Loucy (cell line): ENCODE measurements around the gene TBC1D3I.
"Not testable (repeated sequence)": the region's sequence is repeated elsewhere in the genome, so short reads cannot be mapped to it uniquely, and the experiment has no call there.

ENCODE experiments used
- H2AFZ ChIP-seq: fragments of 200-600 bp; sonication (generic); 2 replicates; pipeline ENCODE4 v1.6.0; 2016; ENCODE audit warnings: antibody characterized with exemption, mild to moderate bottlenecking, low read length, moderate library complexity
- H3F3A ChIP-seq: fragments of 200-600 bp; 2 replicates; pipeline ENCODE4 v1.6.0; 2016; ENCODE audit warnings: antibody characterized with exemption, low read depth, mild to moderate bottlenecking
- H3K27me3 ChIP-seq: fragments of 200-600 bp; sonication (generic); 2 replicates; pipeline ENCODE4 v1.6.1; 2014; ENCODE audit warnings: low read length, mild to moderate bottlenecking; ENCODE audit not compliant: insufficient read depth, poor library complexity, severe bottlenecking
- H3K36me3 ChIP-seq: fragments of 200-600 bp; sonication (generic); 2 replicates; pipeline ENCODE4 v1.6.1; 2016; ENCODE audit warnings: low read length; ENCODE audit not compliant: insufficient read depth
- H3K4me1 ChIP-seq: fragments of 200-600 bp; sonication (generic); 2 replicates; pipeline ENCODE4 v1.5.1; 2014; ENCODE audit warnings: low read length, mild to moderate bottlenecking; ENCODE audit not compliant: insufficient read depth, poor library complexity, severe bottlenecking
- H3K4me2 ChIP-seq: fragments of 200-600 bp; sonication (generic); 2 replicates; pipeline ENCODE4 v1.6.0; 2014; ENCODE audit warnings: antibody characterized with exemption, low read length, low read depth, mild to moderate bottlenecking; ENCODE audit not compliant: poor library complexity, severe bottlenecking
- H3K4me3 ChIP-seq: fragments of 200-600 bp; sonication (generic); 2 replicates; pipeline ENCODE4 v1.5.1; 2014; ENCODE audit warnings: low read length, mild to moderate bottlenecking, mixed read lengths; ENCODE audit not compliant: poor library complexity, severe bottlenecking
- H3K79me2 ChIP-seq: fragments of 200-600 bp; sonication (generic); 2 replicates; pipeline ENCODE4 v1.6.1; 2014; ENCODE audit warnings: low read length; ENCODE audit not compliant: insufficient read depth
- H3K9ac ChIP-seq: fragments of 200-600 bp; sonication (generic); 2 replicates; pipeline ENCODE4 v1.6.0; 2014; ENCODE audit warnings: mild to moderate bottlenecking, low read depth, low read length, moderate library complexity; ENCODE audit not compliant: poor library complexity, severe bottlenecking
- H3K9me2 ChIP-seq: fragments of 200-600 bp; sonication (generic); replicated peaks from 2 replicates; pipeline ENCODE4 v1.6.1; 2016; ENCODE audit warnings: low read depth, low read length, mixed read lengths
- H3K9me3 ChIP-seq: fragments of 200-600 bp; sonication (generic); 2 replicates; pipeline ENCODE4 v1.6.1; 2014; ENCODE audit warnings: mild to moderate bottlenecking, antibody characterized with exemption, low read length, low read depth; ENCODE audit not compliant: insufficient read depth
- H4K20me1 ChIP-seq: fragments of 200-600 bp; sonication (generic); 2 replicates; pipeline ENCODE4 v1.6.0; 2014; ENCODE audit warnings: antibody characterized with exemption, low read length, mild to moderate bottlenecking; ENCODE audit not compliant: insufficient read depth, poor library complexity, severe bottlenecking
- CTCF ChIP-seq: fragments of 200-600 bp; sonication (generic); conservative IDR thresholded peaks from 2 replicates; pipeline ENCODE4 v1.5.1; 2014; ENCODE audit warnings: mild to moderate bottlenecking, antibody characterized with exemption, low read length
- EZH2phosphoT487 ChIP-seq: fragments of 200-600 bp; IDR thresholded peaks from 2 replicates; pipeline ENCODE4 v1.6.1; 2018; ENCODE audit warnings: antibody characterized with exemption, mild to moderate bottlenecking, moderate library complexity, borderline replicate concordance

Gene TBC1D3I

GRCh38 chr17:36212272-36212605 is 52.1 kb downstream of the TBC1D3I start:
- Histone ChIP-seq H2AFZ (no peak overlapping the region), H3K9me2 (no peaks in the 10 kb centered on the region), H3K27me3 (no peaks in the 10 kb centered on the region), H3K4me1 (no peaks in the 10 kb centered on the region), H3K9me3 (no peaks in the 10 kb centered on the region), H3K9ac (no peak overlapping the region), H3K36me3 (no peaks in the 10 kb centered on the region), H3F3A (no peaks in the 10 kb centered on the region), H4K20me1 (no peaks in the 10 kb centered on the region), H3K4me3 (no peak overlapping the region), H3K4me2 (no peak overlapping the region), H3K79me2 (no peaks in the 10 kb centered on the region)
- TF ChIP-seq CTCF (no peak), EZH2phosphoT487 (no peak)

GRCh38 chr17:36211484-36212271 is 52.7 kb downstream of the TBC1D3I start:
- not testable (repeated sequence) for H4K20me1 ChIP-seq, H3K4me3 ChIP-seq, H3K4me1 ChIP-seq, H2AFZ ChIP-seq, H3K9ac ChIP-seq, H3K4me2 ChIP-seq, H3K27me3 ChIP-seq, H3F3A ChIP-seq, H3K36me3 ChIP-seq, H3K79me2 ChIP-seq, H3K9me2 ChIP-seq, H3K9me3 ChIP-seq

- H3K9me3 ChIP-seq, H3K4me2 ChIP-seq, H3K4me1 ChIP-seq, H2AFZ ChIP-seq, H3K36me3 ChIP-seq, H3K9me2 ChIP-seq, H3K9ac ChIP-seq, H3K4me3 ChIP-seq, H3F3A ChIP-seq, H3K27me3 ChIP-seq, H4K20me1 ChIP-seq, H3K79me2 ChIP-seq: not testable (repeated sequence)
Measured at GRCh38 chr17:36210439-36211211, 53.7 kb downstream of the TBC1D3I start, which contains the start of gene CCL4L2. TSS of gene CCL4L2 (plus strand) at chr17:36211063.

GRCh38 chr17:36209575-36209974 is 54.8 kb downstream of the TBC1D3I start:
- no peak for TF ChIP-seq CTCF
- TF ChIP-seq EZH2phosphoT487 = no peak
- no peaks in the 10 kb centered on the region for H3K9me3 ChIP-seq
- no peaks in the 10 kb centered on the region for H3K79me2 ChIP-seq
- H4K20me1 ChIP-seq = no peaks in the 10 kb centered on the region
- H3F3A ChIP-seq = no peaks in the 10 kb centered on the region
- H3K4me2 ChIP-seq = no peak overlapping the region
- no peak overlapping the region for H3K9ac ChIP-seq
- H3K4me3 ChIP-seq = no peak overlapping the region
- H3K4me1 ChIP-seq = no peaks in the 10 kb centered on the region
- no peaks in the 10 kb centered on the region for H3K36me3 ChIP-seq
- no peaks in the 10 kb centered on the region for H3K9me2 ChIP-seq
- no peaks in the 10 kb centered on the region for H3K27me3 ChIP-seq
- no peak overlapping the region for H2AFZ ChIP-seq

GRCh38 chr17:36207383-36207782 is 57.0 kb downstream of the TBC1D3I start:
- not testable (repeated sequence) for H4K20me1 ChIP-seq, H3K9me3 ChIP-seq, H3K27me3 ChIP-seq, H3K9me2 ChIP-seq, H3K9ac ChIP-seq, H3K36me3 ChIP-seq, H3K4me3 ChIP-seq, H3K79me2 ChIP-seq, H3K4me2 ChIP-seq, H2AFZ ChIP-seq, H3F3A ChIP-seq
- H3K4me1 ChIP-seq = peaks cover 12% of the 10 kb centered on the region

- H3K36me3 ChIP-seq, H3K4me3 ChIP-seq, H4K20me1 ChIP-seq, H3K4me2 ChIP-seq, H3K27me3 ChIP-seq, H2AFZ ChIP-seq, H3K9me2 ChIP-seq, H3K79me2 ChIP-seq, H3K9me3 ChIP-seq, H3K9ac ChIP-seq, H3F3A ChIP-seq: not testable (repeated sequence)
- H3K4me1 ChIP-seq = peaks cover 18% of the 10 kb centered on the region
Measured at GRCh38 chr17:36206486-36206821, 57.9 kb downstream of the TBC1D3I start.
